Kidney epithelial cell (primary cell): ENCODE results near the gene RPL11. TPM values are rescaled to one million over a fixed set of nuclear protein-coding genes. Genes with fewer than 3 reads are reported as not detected.

Source experiments
- DNase-seq: peaks from one replicate; pipeline ENCODE4 v3.0.0-alpha.2; 2010; ENCODE audit warnings: low read depth
- H3K27me3 ChIP-seq: 2 replicates; pipeline ENCODE4 v1.6.0; 2011; ENCODE audit warnings: low read length; ENCODE audit not compliant: control insufficient read depth, insufficient read depth
- H3K36me3 ChIP-seq: 2 replicates; pipeline ENCODE4 v1.5.1; 2011; ENCODE audit warnings: low read length; ENCODE audit not compliant: control insufficient read depth, insufficient read depth
- H3K4me3 ChIP-seq: 2 replicates; pipeline ENCODE4 v1.5.1; 2011; ENCODE audit warnings: low read depth, mild to moderate bottlenecking, control low read depth, low read length
- CTCF ChIP-seq: IDR thresholded peaks from 2 replicates; pipeline ENCODE4 v1.5.1; 2011; ENCODE audit warnings: mild to moderate bottlenecking, moderate library complexity, low read length, control low read depth, inconsistent platforms; ENCODE audit not compliant: insufficient read depth, poor library complexity, severe bottlenecking
- total RNA-seq: library from RNA; depleted of rRNA; stranded (reverse); fragments of >200 nt; gene quantifications from 2 replicates; pipeline ENCODE4 v1.2.3, GENCODE V29; 2015

RPL11 gene
- total RNA-seq, 1 donor from 2014 or later: 942 TPM

- no peaks in the 10 kb centered on the region for H3K27me3 ChIP-seq
- no peak overlapping the region for H3K4me3 ChIP-seq
- TF ChIP-seq CTCF: no peak
- peaks cover 9% of the 10 kb centered on the region for H3K36me3 ChIP-seq
- no peak for DNase-seq
Observed at GRCh38 chr1:23695667-23696066, 4.1 kb downstream of the RPL11 start.

GRCh38 chr1:23696335-23696989 is 4.9 kb downstream of the RPL11 start:
- no peak for DNase-seq
- H3K4me3 ChIP-seq: no peak overlapping the region
- TF ChIP-seq CTCF: no peak
- H3K27me3 ChIP-seq: no peaks in the 10 kb centered on the region
- peaks cover 9% of the 10 kb centered on the region for H3K36me3 ChIP-seq

GRCh38 chr1:23698466-23698865 is 6.9 kb downstream of the RPL11 start:
- TF ChIP-seq CTCF: no peak
- no peak for DNase-seq
- no peak overlapping the region for H3K4me3 ChIP-seq
- H3K36me3 ChIP-seq: peaks cover 8% of the 10 kb centered on the region
- no peaks in the 10 kb centered on the region for H3K27me3 ChIP-seq

- no peak for DNase-seq
- no peak overlapping the region for H3K4me3 ChIP-seq
- no peaks in the 10 kb centered on the region for H3K27me3 ChIP-seq
- H3K36me3 ChIP-seq: peaks cover 6% of the 10 kb centered on the region
- no peak for TF ChIP-seq CTCF
Observed at GRCh38 chr1:23699280-23700179, 7.9 kb downstream of the RPL11 start.

- no peak overlapping the region for H3K4me3 ChIP-seq
- DNase-seq: no peak
- H3K36me3 ChIP-seq: peaks cover 1% of the 10 kb centered on the region
- TF ChIP-seq CTCF: no peak
- H3K27me3 ChIP-seq: no peaks in the 10 kb centered on the region
Observed at GRCh38 chr1:23701310-23701709, 9.7 kb downstream of the RPL11 start.
